Rectal smooth muscle tissue (tissue), 1 donor: ENCODE measurements around the gene THBS1.

Experiments
- H3K27ac ChIP-seq: one replicate; pipeline ENCODE4 v1.7.0; 2013; ENCODE audit warnings: low read depth, low read length, inconsistent platforms
- H3K27me3 ChIP-seq: one replicate; pipeline ENCODE4 v1.7.0; 2013; ENCODE audit warnings: low read length; ENCODE audit not compliant: control insufficient read depth, insufficient read depth
- H3K36me3 ChIP-seq: one replicate; pipeline ENCODE4 v1.7.0; 2013; ENCODE audit warnings: low read length; ENCODE audit not compliant: control insufficient read depth, insufficient read depth
- H3K4me1 ChIP-seq: one replicate; pipeline ENCODE4 v1.7.0; 2013; ENCODE audit warnings: low read length; ENCODE audit not compliant: control insufficient read depth, insufficient read depth
- H3K4me3 ChIP-seq: one replicate; pipeline ENCODE4 v1.7.0; 2013; ENCODE audit warnings: low read length
- H3K9ac ChIP-seq: one replicate; pipeline ENCODE4 v1.7.0; 2013; ENCODE audit warnings: low read length

Gene THBS1

GRCh38 chr15:39593071-39593655 lies 12.3 kb downstream of the THBS1 start:
- H3K4me3 ChIP-seq = no peak overlapping the region
- H3K27me3 ChIP-seq = no peaks in the 10 kb centered on the region
- H3K27ac ChIP-seq = no peak overlapping the region
- no peak overlapping the region for H3K9ac ChIP-seq
- peaks cover 12% of the 10 kb centered on the region for H3K4me1 ChIP-seq
- peaks cover 50% of the 10 kb centered on the region for H3K36me3 ChIP-seq

GRCh38 chr15:39593656-39594445 lies 13.0 kb downstream of the THBS1 start:
- Histone ChIP-seq H3K4me1 (peaks cover 12% of the 10 kb centered on the region), H3K27ac (no peak overlapping the region), H3K4me3 (no peak overlapping the region), H3K9ac (no peak overlapping the region), H3K27me3 (no peaks in the 10 kb centered on the region), H3K36me3 (peaks cover 44% of the 10 kb centered on the region)

- Histone ChIP-seq H3K36me3 (peaks cover 38% of the 10 kb centered on the region), H3K4me1 (peaks cover 12% of the 10 kb centered on the region), H3K9ac (no peak overlapping the region), H3K27ac (no peak overlapping the region), H3K27me3 (no peaks in the 10 kb centered on the region), H3K4me3 (no peak overlapping the region)
Measured at GRCh38 chr15:39594446-39595337, 13.8 kb downstream of the THBS1 start.

DNA sequence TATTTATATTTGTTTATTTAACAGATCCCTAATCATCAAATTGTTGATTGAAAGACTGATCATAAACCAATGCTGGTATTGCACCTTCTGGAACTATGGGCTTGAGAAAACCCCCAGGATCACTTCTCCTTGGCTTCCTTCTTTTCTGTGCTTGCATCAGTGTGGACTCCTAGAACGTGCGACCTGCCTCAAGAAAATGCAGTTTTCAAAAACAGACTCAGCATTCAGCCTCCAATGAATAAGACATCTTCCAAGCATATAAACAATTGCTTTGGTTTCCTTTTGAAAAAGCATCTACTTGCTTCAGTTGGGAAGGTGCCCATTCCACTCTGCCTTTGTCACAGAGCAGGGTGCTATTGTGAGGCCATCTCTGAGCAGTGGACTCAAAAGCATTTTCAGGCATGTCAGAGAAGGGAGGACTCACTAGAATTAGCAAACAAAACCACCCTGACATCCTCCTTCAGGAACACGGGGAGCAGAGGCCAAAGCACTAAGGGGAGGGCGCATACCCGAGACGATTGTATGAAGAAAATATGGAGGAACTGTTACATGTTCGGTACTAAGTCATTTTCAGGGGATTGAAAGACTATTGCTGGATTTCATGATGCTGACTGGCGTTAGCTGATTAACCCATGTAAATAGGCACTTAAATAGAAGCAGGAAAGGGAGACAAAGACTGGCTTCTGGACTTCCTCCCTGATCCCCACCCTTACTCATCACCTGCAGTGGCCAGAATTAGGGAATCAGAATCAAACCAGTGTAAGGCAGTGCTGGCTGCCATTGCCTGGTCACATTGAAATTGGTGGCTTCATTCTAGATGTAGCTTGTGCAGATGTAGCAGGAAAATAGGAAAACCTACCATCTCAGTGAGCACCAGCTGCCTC lies 14.7 kb downstream of the THBS1 start:
- no peak overlapping the region for H3K4me3 ChIP-seq
- peaks cover 12% of the 10 kb centered on the region for H3K4me1 ChIP-seq
- H3K27ac ChIP-seq = no peak overlapping the region
- no peaks in the 10 kb centered on the region for H3K27me3 ChIP-seq
- H3K9ac ChIP-seq = no peak overlapping the region
- peaks cover 36% of the 10 kb centered on the region for H3K36me3 ChIP-seq

DNA sequence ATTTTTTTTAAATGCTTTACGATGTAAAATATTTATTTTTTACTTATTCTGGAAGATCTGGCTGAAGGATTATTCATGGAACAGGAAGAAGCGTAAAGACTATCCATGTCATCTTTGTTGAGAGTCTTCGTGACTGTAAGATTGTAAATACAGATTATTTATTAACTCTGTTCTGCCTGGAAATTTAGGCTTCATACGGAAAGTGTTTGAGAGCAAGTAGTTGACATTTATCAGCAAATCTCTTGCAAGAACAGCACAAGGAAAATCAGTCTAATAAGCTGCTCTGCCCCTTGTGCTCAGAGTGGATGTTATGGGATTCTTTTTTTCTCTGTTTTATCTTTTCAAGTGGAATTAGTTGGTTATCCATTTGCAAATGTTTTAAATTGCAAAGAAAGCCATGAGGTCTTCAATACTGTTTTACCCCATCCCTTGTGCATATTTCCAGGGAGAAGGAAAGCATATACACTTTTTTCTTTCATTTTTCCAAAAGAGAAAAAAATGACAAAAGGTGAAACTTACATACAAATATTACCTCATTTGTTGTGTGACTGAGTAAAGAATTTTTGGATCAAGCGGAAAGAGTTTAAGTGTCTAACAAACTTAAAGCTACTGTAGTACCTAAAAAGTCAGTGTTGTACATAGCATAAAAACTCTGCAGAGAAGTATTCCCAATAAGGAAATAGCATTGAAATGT lies 15.6 kb downstream of the THBS1 start:
- Histone ChIP-seq H3K9ac (no peak overlapping the region), H3K4me3 (no peak overlapping the region), H3K36me3 (peaks cover 27% of the 10 kb centered on the region), H3K27ac (no peak overlapping the region), H3K27me3 (no peaks in the 10 kb centered on the region), H3K4me1 (peaks cover 6% of the 10 kb centered on the region)

DNA sequence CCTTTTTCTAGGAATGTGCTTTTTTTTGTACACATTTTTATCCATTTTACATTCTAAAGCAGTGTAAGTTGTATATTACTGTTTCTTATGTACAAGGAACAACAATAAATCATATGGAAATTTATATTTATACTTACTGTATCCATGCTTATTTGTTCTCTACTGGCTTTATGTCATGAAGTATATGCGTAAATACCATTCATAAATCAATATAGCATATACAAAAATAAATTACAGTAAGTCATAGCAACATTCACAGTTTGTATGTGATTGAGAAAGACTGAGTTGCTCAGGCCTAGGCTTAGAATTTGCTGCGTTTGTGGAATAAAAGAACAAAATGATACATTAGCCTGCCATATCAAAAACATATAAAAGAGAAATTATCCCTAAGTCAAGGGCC lies 16.5 kb downstream of the THBS1 start:
- Histone ChIP-seq H3K4me3 (no peak overlapping the region), H3K36me3 (peaks cover 27% of the 10 kb centered on the region), H3K27me3 (no peaks in the 10 kb centered on the region), H3K4me1 (peaks cover 6% of the 10 kb centered on the region), H3K27ac (no peak overlapping the region), H3K9ac (no peak overlapping the region)

DNA sequence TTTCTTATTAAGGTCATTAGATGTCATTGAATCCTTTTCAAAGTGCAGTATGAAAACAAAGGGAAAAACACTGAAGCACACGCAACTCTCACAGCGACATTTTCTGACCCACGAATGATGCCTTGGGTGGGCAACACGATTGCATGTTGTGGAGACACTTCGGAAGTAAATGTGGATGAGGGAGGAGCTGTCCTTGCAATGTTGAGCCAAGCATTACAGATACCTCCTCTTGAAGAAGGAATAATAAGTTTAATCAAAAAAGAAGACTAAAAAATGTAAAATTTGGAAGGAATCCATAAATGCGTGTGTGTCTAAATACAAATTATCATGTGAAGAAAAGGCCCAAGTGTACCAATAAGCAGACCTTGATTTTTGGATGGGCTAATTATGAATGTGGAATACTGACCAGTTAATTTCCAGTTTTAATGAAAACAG lies 16.9 kb downstream of the THBS1 start:
- H3K36me3 ChIP-seq = peaks cover 22% of the 10 kb centered on the region
- H3K27ac ChIP-seq = no peak overlapping the region
- no peak overlapping the region for H3K9ac ChIP-seq
- H3K4me3 ChIP-seq = no peak overlapping the region
- H3K27me3 ChIP-seq = no peaks in the 10 kb centered on the region
- H3K4me1 ChIP-seq = peaks cover 6% of the 10 kb centered on the region

DNA sequence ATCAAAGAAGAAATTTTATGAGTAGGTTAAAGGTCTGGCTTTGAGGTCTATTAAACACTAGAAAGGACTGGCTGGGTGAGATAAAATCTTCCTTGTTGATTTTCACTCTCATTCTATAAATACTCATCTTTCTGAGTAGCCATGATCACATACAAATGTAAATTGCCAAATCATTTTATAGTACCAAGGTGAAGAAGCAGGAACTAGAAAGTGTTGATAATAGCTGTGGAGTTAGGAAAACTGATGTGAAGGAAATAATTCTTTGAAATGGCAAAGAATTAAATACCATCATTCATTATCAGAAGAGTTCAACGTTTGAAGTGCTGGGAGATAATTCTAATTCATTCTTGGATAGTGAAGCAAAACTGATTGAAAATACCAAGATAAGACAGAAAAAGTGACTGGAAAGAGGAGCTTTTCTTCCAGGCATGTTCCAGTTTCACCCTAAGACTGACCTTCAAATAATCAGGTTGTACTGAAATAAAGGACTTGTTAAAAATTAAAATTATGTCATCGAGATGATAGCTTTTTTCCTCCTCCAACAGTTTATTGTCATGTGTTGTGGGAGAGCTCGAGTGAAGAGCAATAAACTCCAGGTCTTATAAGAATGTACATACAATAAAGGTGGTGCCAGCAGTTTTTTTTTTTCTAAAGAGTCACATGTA lies 17.4 kb downstream of the THBS1 start:
- Histone ChIP-seq H3K9ac (no peak overlapping the region), H3K36me3 (peaks cover 17% of the 10 kb centered on the region), H3K4me3 (no peak overlapping the region), H3K4me1 (peaks cover 6% of the 10 kb centered on the region), H3K27ac (no peak overlapping the region), H3K27me3 (no peaks in the 10 kb centered on the region)

- peaks cover 9% of the 10 kb centered on the region for H3K36me3 ChIP-seq
- no peak overlapping the region for H3K9ac ChIP-seq
- H3K4me1 ChIP-seq = peaks cover 6% of the 10 kb centered on the region
- no peak overlapping the region for H3K27ac ChIP-seq
- H3K4me3 ChIP-seq = no peak overlapping the region
- no peaks in the 10 kb centered on the region for H3K27me3 ChIP-seq
Measured at GRCh38 chr15:39598958-39599845, 18.3 kb downstream of the THBS1 start.

DNA sequence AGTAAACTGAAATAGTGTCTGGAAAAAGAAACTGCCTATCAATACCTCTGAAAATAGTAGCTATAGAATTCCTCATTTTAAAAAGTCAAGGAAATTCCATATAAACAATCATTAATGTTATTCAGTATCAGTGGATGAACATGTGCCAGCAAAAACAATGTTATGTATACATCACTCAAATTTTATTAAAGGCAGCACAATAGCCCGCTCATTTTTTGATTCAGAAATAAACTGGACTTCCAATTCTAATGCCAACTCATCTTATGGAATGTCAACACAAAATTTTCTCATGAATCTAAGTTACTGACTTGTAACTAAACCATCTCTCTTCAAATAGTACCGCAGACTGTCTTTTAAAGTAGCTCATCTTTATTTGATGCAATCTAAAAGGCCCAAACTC lies 19.0 kb downstream of the THBS1 start:
- peaks cover 6% of the 10 kb centered on the region for H3K36me3 ChIP-seq

More for the DNA sequence above, 19.0 kb downstream of the THBS1 start:
- Histone ChIP-seq H3K27me3 (no peaks in the 10 kb centered on the region), H3K27ac (no peak overlapping the region), H3K4me1 (peaks cover 3% of the 10 kb centered on the region), H3K4me3 (no peak overlapping the region), H3K9ac (no peak overlapping the region)
